BLaER1 (cell line): ENCODE measurements around the gene PYGL.

Experiments used
- H3K27ac ChIP-seq: shearing (Covaris generic); formaldehyde crosslinking; 2 replicates; pipeline ENCODE4 v1.8.1; 2022
- H3K27me3 ChIP-seq: shearing (Covaris generic); formaldehyde crosslinking; 2 replicates; pipeline ENCODE4 v1.8.1; 2022
- H3K36me3 ChIP-seq: shearing (Covaris generic); formaldehyde crosslinking; 2 replicates; pipeline ENCODE4 v1.8.1; 2022
- H3K4me1 ChIP-seq: shearing (Covaris generic); formaldehyde crosslinking; 2 replicates; pipeline ENCODE4 v1.8.1; 2022
- H3K4me2 ChIP-seq: shearing (Covaris generic); formaldehyde crosslinking; 2 replicates; pipeline ENCODE4 v1.8.1; 2022
- H3K4me3 ChIP-seq: shearing (Covaris generic); formaldehyde crosslinking; 2 replicates; pipeline ENCODE4 v1.8.1; 2022
- H3K9ac ChIP-seq: shearing (Covaris generic); formaldehyde crosslinking; 2 replicates; pipeline ENCODE4 v1.8.1; 2022
- H3K9me3 ChIP-seq: shearing (Covaris generic); formaldehyde crosslinking; 2 replicates; pipeline ENCODE4 v1.8.1; 2022
- H4K20me1 ChIP-seq: shearing (Covaris generic); formaldehyde crosslinking; 2 replicates; pipeline ENCODE4 v1.8.1; 2022
- Cebpa-rat ChIP-seq: shearing (Covaris generic); IDR thresholded peaks from 2 replicates; pipeline ENCODE4 v1.8.1; 2022

The PYGL gene

DNA sequence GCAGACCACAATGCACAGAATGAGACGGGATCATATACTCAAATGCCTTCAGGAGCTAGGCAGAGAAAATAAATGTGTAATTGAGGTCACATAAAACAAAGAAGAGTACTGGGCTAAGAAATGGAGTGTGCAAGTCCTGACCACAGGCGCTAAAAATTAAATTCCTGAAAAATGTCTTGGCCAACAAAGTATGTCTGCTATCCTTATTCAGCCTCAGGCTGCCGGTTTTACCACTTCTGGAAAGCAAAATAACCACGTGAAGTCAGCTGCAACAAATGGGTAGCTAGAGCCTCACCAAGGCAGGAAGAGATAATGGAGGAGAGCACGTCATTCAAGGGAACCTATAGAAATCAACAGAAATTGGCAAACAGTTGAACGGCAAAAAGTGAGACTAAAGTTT, 3.1 kb downstream of the PYGL start:
- no peak overlapping the region for H3K4me3 ChIP-seq
- no peaks in the 10 kb centered on the region for H4K20me1 ChIP-seq
- no peaks in the 10 kb centered on the region for H3K36me3 ChIP-seq
- H3K4me1 ChIP-seq: peaks cover 13% of the 10 kb centered on the region
- no peaks in the 10 kb centered on the region; the same call in 1 of the 2 replicates for H3K9me3 ChIP-seq
- peaks cover 48% of the 10 kb centered on the region for H3K27me3 ChIP-seq
- no peak for TF ChIP-seq Cebpa-rat
- H3K27ac ChIP-seq: no peak overlapping the region
- no peak overlapping the region for H3K4me2 ChIP-seq
- H3K9ac ChIP-seq: no peak overlapping the region

DNA sequence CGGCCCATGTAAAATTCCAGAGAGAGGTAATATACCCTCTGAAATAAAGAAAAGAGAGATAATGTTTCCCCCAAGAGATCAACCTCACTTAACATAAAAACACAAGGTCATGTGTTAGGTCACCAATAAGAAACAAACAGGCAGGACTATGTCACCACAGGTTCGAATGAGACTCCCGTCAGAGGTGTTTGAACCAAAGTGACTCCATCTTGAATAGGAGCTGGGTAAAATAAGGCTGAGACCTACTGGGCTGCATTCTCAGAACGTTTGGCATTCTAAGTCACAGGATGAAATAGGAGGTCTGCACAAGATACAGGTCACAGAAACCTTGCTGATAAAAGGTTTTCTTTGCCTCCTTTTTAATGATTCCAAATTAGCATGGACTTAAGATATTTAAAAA, 6.5 kb downstream of the PYGL start:
- H3K4me2 ChIP-seq: no peak overlapping the region
- H3K36me3 ChIP-seq: no peaks in the 10 kb centered on the region
- H3K27ac ChIP-seq: no peak overlapping the region

DNA sequence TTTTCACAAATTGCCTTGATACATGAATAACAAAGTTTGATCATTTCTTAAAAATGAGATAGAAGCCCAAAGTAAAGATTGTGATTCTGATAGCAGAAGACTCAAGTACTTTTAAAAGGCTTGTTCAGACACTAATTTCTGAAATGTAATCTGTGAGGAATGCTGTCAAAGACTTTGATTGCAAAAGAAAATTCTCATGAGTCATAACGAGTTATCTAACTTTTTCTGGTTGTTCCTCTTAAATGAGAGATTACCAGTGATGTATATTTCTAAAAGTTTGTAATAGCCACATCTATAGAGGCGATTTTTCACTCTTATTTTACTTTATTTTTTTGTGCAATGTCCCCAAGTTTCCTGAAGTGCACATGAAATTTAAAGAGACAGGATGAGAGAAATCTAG, 7.0 kb downstream of the PYGL start:
- H3K4me2 ChIP-seq: no peak overlapping the region
- no peak overlapping the region for H3K27ac ChIP-seq
- H3K9ac ChIP-seq: no peak overlapping the region

More for the DNA sequence above, 6.5 kb downstream of the PYGL start:
- H3K4me3 ChIP-seq: no peak overlapping the region
- no peak for TF ChIP-seq Cebpa-rat
- H4K20me1 ChIP-seq: no peaks in the 10 kb centered on the region
- H3K4me1 ChIP-seq: no peaks in the 10 kb centered on the region
- H3K9me3 ChIP-seq: no peaks in the 10 kb centered on the region; the same call in 1 of the 2 replicates
- peaks cover 22% of the 10 kb centered on the region for H3K27me3 ChIP-seq
- H3K9ac ChIP-seq: no peak overlapping the region

DNA sequence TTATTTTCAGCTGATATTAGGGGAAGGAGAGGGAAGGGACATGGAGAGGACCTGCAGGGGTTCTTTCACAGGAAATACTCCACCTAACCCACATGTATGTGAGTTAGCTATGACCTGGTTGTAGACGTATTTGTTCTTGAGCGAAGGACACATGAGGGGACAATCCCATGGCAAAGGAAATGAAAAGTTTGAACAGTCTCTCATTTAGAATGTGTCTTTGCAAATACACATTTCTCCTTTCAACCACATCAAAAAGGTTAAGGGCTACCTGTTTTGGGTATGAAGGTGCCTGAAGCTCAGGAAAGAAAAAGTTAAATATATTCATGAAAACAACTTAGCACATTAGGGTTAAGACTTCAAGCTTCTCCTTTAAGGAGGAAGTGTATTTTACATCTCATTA, 7.4 kb downstream of the PYGL start:
- H3K36me3 ChIP-seq: no peaks in the 10 kb centered on the region
- TF ChIP-seq Cebpa-rat: no peak
- H3K4me3 ChIP-seq: no peak overlapping the region
- H3K4me1 ChIP-seq: no peaks in the 10 kb centered on the region
- no peaks in the 10 kb centered on the region for H3K9me3 ChIP-seq
- no peak overlapping the region for H3K9ac ChIP-seq
- H3K27ac ChIP-seq: no peak overlapping the region
- H4K20me1 ChIP-seq: no peaks in the 10 kb centered on the region
- no peak overlapping the region for H3K4me2 ChIP-seq
- H3K27me3 ChIP-seq: peaks cover 12% of the 10 kb centered on the region

More for the DNA sequence above, 7.0 kb downstream of the PYGL start:
- Histone ChIP-seq H3K4me1 (no peaks in the 10 kb centered on the region), H3K4me3 (no peak overlapping the region), H3K9me3 (no peaks in the 10 kb centered on the region), H3K27me3 (peaks cover 17% of the 10 kb centered on the region), H4K20me1 (no peaks in the 10 kb centered on the region), H3K36me3 (no peaks in the 10 kb centered on the region)
- no peak for TF ChIP-seq Cebpa-rat

DNA sequence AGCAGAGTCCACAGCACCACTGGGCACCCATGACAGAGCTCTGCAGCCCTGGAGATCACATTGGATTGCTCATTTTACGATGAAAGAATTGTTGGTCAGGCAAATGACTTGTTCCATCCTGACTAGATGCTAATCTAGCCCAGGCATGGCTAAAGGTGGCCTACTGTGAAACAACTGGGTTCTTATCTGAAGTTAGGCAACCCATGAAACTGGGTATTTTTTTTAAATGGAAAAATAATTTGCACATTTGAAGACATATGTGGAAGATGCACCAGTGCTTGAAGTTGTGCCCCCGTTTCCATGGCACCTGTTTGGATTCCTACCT, 8.3 kb downstream of the PYGL start:
- no peaks in the 10 kb centered on the region for H3K4me1 ChIP-seq
- no peaks in the 10 kb centered on the region for H3K9me3 ChIP-seq
- peaks cover 3% of the 10 kb centered on the region for H3K27me3 ChIP-seq
- TF ChIP-seq Cebpa-rat: no peak
- H3K4me3 ChIP-seq: no peak overlapping the region
- no peaks in the 10 kb centered on the region for H4K20me1 ChIP-seq
- no peak overlapping the region for H3K9ac ChIP-seq
- no peak overlapping the region for H3K27ac ChIP-seq
- no peak overlapping the region for H3K4me2 ChIP-seq
- no peaks in the 10 kb centered on the region for H3K36me3 ChIP-seq

DNA sequence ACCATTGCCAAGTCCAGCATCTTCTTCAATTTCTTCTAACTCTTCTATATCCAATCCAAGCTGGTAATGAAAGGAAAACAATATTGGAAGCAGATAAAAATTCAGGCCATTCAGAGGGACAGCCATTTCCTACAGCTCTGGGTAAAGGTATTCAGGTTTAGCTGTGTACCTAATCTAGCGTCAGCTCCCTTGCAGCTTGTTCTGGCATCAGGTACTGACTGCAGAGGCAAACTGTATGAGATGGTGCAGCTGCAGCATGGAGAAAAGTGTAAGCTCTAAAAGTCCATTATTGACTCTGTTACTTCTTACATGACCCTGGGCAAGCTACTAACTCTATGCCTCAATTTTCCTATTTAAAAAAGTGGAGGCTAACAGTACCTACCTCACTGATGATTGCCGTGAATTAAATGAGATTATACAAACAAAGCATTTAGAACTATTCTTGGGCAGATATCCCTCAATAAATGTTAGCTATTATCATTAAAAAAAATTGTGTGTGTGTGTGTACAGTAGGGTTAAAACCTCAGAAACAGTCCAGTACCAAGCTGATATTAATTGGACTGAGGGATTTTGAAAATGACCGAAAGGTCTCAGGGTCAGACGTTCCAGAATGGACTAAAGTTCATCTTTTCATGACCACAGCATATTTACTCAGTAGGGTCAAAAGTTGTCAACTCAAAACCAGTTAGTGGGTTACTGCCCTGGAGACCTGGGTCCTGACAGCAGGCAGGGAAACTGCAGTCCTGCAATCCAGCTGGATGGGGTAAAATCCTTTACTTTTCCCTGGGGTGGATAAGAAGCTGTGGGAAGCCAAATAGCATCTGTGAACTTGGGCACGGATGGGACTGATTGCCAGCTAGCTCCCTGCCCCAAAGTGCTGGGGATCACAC, 8.9 kb downstream of the PYGL start:
- Histone ChIP-seq H3K36me3 (no peaks in the 10 kb centered on the region), H3K4me1 (no peaks in the 10 kb centered on the region), H3K4me2 (no peak overlapping the region), H3K27ac (no peak overlapping the region), H4K20me1 (no peaks in the 10 kb centered on the region), H3K27me3 (no peaks in the 10 kb centered on the region), H3K9ac (no peak overlapping the region), H3K9me3 (no peaks in the 10 kb centered on the region), H3K4me3 (no peak overlapping the region)
- no peak for TF ChIP-seq Cebpa-rat

DNA sequence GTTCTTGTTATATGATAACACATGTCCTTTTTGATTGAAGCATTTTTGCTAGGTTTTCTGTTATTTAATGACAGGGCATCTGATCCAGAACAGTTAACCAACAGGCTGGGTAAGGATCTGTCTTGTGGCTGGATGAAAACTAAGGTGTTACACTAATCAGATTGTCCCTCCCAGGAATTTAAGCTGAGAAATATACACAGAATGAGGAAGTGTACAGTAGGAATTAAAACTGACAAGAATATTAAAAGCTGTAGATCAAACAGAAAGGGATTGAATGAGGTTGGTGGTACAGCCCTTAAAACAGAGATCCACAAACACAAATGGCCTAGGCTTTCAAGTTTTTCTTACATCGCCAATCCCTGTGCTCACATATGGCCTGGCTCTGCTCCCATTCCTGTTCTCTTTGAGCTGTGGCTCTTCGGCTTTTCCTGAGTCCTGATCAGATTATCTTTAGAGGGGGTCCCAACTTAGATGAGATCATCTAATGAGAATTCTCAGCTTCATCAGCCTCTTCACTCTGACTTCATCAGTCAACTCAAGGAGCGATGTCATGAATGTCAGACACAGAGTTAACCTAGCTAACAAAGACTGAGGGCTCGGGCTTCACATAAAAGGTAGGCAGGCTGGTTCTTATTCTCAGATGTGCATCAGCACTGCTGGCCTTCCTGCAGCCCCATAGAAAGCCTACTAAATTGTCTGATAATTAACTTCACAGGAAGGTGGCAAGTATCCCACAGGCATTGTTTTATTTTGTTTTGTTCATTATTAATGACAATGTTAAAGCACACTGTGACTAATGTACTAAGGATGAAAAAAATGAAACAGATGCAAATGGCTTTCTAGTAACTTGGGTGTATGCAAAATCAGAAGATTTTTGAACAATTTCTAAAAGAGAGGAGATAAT, 11.4 kb downstream of the PYGL start:
- Histone ChIP-seq H3K27ac (no peak overlapping the region), H3K9ac (no peak overlapping the region), H3K27me3 (no peaks in the 10 kb centered on the region), H4K20me1 (no peaks in the 10 kb centered on the region), H3K9me3 (no peaks in the 10 kb centered on the region), H3K36me3 (no peaks in the 10 kb centered on the region), H3K4me3 (no peak overlapping the region), H3K4me2 (no peak overlapping the region), H3K4me1 (peaks cover 10% of the 10 kb centered on the region)
- no peak for TF ChIP-seq Cebpa-rat

DNA sequence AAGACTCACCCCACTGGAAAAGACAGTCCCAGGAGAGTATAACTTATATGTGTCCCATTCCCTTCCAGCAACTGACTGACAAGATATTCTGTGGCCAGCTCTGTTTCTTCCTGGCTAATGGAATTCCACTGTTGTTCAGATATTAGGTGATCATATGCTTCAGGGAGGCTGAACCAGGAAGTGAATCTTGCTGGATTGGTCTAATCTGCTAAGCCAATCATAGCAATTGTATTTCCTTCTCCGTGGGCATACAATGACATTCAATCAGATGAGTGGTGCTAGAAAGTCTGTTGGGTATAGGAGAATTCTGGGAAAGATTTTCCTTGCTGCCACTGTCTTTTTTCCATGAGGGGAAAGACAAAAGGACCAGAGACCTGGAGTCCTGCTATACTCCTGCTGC, 12.1 kb downstream of the PYGL start:
- peaks cover 17% of the 10 kb centered on the region for H3K4me1 ChIP-seq
- H3K36me3 ChIP-seq: no peaks in the 10 kb centered on the region
- TF ChIP-seq Cebpa-rat: no peak
- no peak overlapping the region for H3K9ac ChIP-seq
- no peaks in the 10 kb centered on the region for H4K20me1 ChIP-seq
- H3K9me3 ChIP-seq: no peaks in the 10 kb centered on the region
- H3K27me3 ChIP-seq: no peaks in the 10 kb centered on the region
- no peak overlapping the region for H3K27ac ChIP-seq
- H3K4me3 ChIP-seq: no peak overlapping the region
- H3K4me2 ChIP-seq: no peak overlapping the region

DNA sequence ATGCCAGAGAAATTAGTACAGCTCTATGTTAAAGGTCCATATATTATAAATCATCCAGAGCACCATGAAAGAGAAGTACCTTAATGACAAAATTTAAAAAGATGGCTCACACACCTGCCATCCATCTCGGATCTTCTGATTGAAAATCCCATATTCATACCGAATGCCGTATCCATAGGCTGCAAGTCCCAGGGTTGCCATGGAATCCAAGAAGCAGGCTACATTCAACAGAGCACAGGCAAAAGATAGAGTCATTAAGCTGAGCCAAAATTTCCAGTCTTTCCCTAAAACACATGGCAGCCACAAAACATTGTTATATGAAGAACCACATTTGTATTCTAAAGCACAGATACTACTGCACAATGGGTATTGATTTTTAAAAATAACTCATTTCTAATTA, 12.7 kb downstream of the PYGL start:
- H3K36me3 ChIP-seq: no peaks in the 10 kb centered on the region
- TF ChIP-seq Cebpa-rat: no peak
- H3K27me3 ChIP-seq: no peaks in the 10 kb centered on the region
- H3K4me3 ChIP-seq: no peak overlapping the region
- peaks cover 22% of the 10 kb centered on the region for H3K4me1 ChIP-seq
- no peaks in the 10 kb centered on the region for H4K20me1 ChIP-seq
- H3K9me3 ChIP-seq: no peaks in the 10 kb centered on the region
- no peak overlapping the region for H3K4me2 ChIP-seq
- H3K9ac ChIP-seq: no peak overlapping the region
- no peak overlapping the region for H3K27ac ChIP-seq

DNA sequence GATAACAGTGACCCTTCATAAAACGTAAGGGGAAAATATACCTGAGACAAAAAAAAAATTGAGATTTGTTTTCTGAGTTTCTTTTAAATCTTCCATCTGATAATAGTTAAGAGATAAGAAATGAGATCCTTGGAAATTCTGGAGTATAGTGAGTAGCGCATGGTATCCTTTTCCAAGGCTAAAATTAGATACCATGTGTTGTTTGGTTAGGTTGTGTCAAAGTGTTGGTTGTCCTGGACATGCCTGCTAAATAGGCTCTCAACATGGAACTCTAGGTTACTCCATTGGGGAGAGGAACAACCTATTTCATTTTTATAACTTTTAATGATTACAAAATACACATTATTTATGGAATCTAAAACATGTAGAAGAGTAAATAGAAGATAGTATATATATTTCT, 14.8 kb downstream of the PYGL start:
- no peaks in the 10 kb centered on the region for H3K36me3 ChIP-seq
- H3K9me3 ChIP-seq: no peaks in the 10 kb centered on the region
- TF ChIP-seq Cebpa-rat: no peak
- no peak overlapping the region for H3K27ac ChIP-seq
- H3K4me1 ChIP-seq: peaks cover 22% of the 10 kb centered on the region
- H4K20me1 ChIP-seq: no peaks in the 10 kb centered on the region
- H3K27me3 ChIP-seq: no peaks in the 10 kb centered on the region
- no peak overlapping the region for H3K4me3 ChIP-seq
- H3K9ac ChIP-seq: no peak overlapping the region
- H3K4me2 ChIP-seq: no peak overlapping the region
